ENCODE measurements around the gene IGSF10.

DNA sequence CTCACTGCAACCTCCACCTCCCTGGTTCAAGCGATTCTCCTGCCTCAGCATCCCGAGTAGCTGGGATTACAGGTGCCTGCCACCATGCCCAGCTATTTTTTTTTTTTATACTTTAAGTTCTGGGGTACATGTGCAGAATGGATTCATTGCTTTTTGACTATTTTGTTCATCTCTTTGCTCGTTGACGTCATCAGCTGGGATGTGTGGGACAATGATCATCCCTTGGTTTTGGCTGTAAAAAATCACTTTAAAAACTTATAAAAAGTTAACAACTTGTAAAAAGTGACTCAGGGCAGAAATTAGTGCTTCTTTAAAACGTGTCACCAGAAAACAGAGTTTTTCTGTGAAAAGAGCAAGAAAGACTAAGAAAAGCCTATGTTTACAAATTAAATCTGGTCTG lies 37.8 kb downstream of the IGSF10 start:
- TF ChIP-seq GLIS3 (CRISPR knock-in tag; IDR thresholded peaks at IDR 0.05) (no peak), ZFP3 (CRISPR knock-in tag; IDR thresholded peaks at IDR 0.05) (no peak)
- TF ChIP-seq, protein P1, sequence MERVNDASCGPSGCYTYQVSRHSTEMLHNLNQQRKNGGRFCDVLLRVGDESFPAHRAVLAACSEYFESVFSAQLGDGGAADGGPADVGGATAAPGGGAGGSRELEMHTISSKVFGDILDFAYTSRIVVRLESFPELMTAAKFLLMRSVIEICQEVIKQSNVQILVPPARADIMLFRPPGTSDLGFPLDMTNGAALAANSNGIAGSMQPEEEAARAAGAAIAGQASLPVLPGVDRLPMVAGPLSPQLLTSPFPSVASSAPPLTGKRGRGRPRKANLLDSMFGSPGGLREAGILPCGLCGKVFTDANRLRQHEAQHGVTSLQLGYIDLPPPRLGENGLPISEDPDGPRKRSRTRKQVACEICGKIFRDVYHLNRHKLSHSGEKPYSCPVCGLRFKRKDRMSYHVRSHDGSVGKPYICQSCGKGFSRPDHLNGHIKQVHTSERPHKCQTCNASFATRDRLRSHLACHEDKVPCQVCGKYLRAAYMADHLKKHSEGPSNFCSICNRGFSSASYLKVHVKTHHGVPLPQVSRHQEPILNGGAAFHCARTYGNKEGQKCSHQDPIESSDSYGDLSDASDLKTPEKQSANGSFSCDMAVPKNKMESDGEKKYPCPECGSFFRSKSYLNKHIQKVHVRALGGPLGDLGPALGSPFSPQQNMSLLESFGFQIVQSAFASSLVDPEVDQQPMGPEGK (CRISPR knock-in tag; IDR thresholded peaks at IDR 0.05; ENCODE audit: borderline replicate concordance), result no peak
- TF ChIP-seq, protein P2, sequence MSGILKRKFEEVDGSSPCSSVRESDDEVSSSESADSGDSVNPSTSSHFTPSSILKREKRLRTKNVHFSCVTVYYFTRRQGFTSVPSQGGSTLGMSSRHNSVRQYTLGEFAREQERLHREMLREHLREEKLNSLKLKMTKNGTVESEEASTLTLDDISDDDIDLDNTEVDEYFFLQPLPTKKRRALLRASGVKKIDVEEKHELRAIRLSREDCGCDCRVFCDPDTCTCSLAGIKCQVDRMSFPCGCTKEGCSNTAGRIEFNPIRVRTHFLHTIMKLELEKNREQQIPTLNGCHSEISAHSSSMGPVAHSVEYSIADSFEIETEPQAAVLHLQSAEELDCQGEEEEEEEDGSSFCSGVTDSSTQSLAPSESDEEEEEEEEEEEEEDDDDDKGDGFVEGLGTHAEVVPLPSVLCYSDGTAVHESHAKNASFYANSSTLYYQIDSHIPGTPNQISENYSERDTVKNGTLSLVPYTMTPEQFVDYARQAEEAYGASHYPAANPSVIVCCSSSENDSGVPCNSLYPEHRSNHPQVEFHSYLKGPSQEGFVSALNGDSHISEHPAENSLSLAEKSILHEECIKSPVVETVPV (CRISPR knock-in tag; IDR thresholded peaks at IDR 0.05), result no peak
- TF ChIP-seq, protein P3, sequence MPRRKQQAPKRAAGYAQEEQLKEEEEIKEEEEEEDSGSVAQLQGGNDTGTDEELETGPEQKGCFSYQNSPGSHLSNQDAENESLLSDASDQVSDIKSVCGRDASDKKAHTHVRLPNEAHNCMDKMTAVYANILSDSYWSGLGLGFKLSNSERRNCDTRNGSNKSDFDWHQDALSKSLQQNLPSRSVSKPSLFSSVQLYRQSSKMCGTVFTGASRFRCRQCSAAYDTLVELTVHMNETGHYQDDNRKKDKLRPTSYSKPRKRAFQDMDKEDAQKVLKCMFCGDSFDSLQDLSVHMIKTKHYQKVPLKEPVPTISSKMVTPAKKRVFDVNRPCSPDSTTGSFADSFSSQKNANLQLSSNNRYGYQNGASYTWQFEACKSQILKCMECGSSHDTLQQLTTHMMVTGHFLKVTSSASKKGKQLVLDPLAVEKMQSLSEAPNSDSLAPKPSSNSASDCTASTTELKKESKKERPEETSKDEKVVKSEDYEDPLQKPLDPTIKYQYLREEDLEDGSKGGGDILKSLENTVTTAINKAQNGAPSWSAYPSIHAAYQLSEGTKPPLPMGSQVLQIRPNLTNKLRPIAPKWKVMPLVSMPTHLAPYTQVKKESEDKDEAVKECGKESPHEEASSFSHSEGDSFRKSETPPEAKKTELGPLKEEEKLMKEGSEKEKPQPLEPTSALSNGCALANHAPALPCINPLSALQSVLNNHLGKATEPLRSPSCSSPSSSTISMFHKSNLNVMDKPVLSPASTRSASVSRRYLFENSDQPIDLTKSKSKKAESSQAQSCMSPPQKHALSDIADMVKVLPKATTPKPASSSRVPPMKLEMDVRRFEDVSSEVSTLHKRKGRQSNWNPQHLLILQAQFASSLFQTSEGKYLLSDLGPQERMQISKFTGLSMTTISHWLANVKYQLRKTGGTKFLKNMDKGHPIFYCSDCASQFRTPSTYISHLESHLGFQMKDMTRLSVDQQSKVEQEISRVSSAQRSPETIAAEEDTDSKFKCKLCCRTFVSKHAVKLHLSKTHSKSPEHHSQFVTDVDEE (CRISPR knock-in tag; IDR thresholded peaks at IDR 0.05), result no peak
